Measurements from ENCODE around the gene KDM4B. TPM values are rescaled to one million over a fixed set of nuclear protein-coding genes. Genes with fewer than 3 reads are reported as not detected.

Gene KDM4B
- total and polyA plus RNA-seq, 4 experiments from 2014 or later, result 3.2 to 50.4 (median 29.9) TPM

DNA sequence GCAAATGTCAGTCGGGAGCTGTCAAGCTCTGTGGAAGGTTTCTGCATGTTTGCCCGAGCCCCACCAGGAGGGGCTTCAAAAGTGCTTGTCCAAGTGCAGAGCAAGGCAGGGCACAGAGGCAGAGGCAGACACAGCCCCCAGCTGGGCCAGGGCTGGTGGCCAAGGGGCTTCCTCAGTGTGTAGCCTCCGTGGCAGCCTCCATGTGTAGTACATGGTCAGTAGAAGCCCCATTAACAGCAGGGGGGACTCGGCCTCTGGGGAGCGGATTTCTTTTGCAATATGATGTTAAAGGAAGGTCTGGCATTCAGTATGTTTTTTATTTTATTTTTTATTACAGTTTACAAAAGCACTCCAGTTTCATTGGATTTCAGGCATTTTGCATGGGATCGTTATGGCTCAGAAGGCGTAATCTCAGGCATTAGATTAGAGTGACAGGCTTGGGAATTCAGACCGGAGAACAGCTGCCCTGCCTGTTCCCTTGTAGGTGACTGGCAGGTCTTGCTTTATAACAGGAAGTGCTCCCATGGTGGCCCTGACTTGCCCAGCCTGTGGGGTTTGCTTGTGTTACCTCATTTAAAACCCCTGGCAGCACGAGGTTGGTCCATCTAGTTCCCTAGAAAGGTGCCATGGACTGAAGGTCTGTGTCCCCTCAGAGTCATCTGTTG, 129.2 kb downstream of the KDM4B start:
- no peaks in the 10 kb centered on the region for H3K27me3 Mint-ChIP-seq
- Histone ChIP-seq H3K27me3 (ENCODE audit: insufficient read depth, low read length) (no peaks in the 10 kb centered on the region), H3K4me3 (ENCODE audit: low read length in 2 of 2) (no peak overlapping the region), H3K4me1 (ENCODE audit: insufficient read depth, low read length) (no peaks in the 10 kb centered on the region), H3K9me3 (ENCODE audit: control insufficient read depth in 1 of 2, low read length in 2 of 2) (peaks cover 0 to 14% of the 10 kb centered on the region in 2 donors), H3K36me3 (ENCODE audit: insufficient read depth, low read length) (no peaks in the 10 kb centered on the region), H3K27ac (ENCODE audit: low read depth, low read length) (no peak overlapping the region)
- ChIA-PET CTCF (ENCODE audit: partially characterized antibody) (no interaction called here), POLR2A (ENCODE audit: partially characterized antibody) (no interaction called here)
- peaks cover 0 to 36% (median 20%) of the 10 kb centered on the region in 8 donors for H3K9me3 Mint-ChIP-seq
- H3K4me1 Mint-ChIP-seq, result peaks cover 0 to 2% (median 0%) of the 10 kb centered on the region in 4 donors
- intact Hi-C loops (cut with micrococcal nuclease), result no loop called here
- DNase-seq, result no peak
- H3K36me3 Mint-ChIP-seq, result peaks cover 32 to 48% of the 10 kb centered on the region in 2 donors
- no peak overlapping the region for H3K4me3 Mint-ChIP-seq
- no peak overlapping the region for H3K27ac Mint-ChIP-seq

DNA sequence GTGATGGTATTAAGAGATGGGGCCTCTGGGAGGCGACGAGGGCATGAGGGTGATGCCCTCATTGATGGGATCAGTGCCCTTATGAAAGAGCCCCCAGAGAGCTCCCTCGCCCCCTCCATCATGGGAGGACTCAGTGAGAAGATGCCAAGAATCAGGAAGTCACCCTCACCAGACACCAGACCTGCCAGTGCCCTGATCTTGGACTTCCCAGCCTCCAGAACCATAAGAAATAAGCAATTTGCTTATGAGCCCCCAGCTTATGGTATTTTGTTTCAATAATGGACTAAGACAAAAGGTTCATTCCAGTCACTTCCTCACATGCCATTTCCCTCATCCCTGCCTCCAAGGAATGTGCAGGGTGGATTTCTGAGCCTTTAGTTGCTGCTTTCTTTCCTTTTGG, 129.7 kb downstream of the KDM4B start:
- H3K9me3 Mint-ChIP-seq, result peaks cover 0 to 36% (median 20%) of the 10 kb centered on the region in 8 donors
- intact Hi-C loops (cut with micrococcal nuclease), result no loop called here
- ChIA-PET POLR2A (ENCODE audit: partially characterized antibody) (no interaction called here), CTCF (ENCODE audit: partially characterized antibody) (no interaction called here)
- peaks cover 32 to 48% of the 10 kb centered on the region in 2 donors for H3K36me3 Mint-ChIP-seq
- Histone ChIP-seq H3K4me3 (ENCODE audit: low read length in 2 of 2) (no peak overlapping the region), H3K4me1 (ENCODE audit: insufficient read depth, low read length) (no peaks in the 10 kb centered on the region), H3K9me3 (ENCODE audit: control insufficient read depth in 1 of 2, low read length in 2 of 2) (peaks cover 0 to 14% of the 10 kb centered on the region in 2 donors), H3K27ac (ENCODE audit: low read depth, low read length) (no peak overlapping the region), H3K27me3 (ENCODE audit: insufficient read depth, low read length) (no peaks in the 10 kb centered on the region), H3K36me3 (ENCODE audit: insufficient read depth, low read length) (no peaks in the 10 kb centered on the region)
- H3K27ac Mint-ChIP-seq, result no peak overlapping the region
- no peak overlapping the region for H3K4me3 Mint-ChIP-seq
- H3K27me3 Mint-ChIP-seq, result no peaks in the 10 kb centered on the region
- H3K4me1 Mint-ChIP-seq, result peaks cover 0 to 2% (median 0%) of the 10 kb centered on the region in 4 donors
- DNase-seq, result no peak

DNA sequence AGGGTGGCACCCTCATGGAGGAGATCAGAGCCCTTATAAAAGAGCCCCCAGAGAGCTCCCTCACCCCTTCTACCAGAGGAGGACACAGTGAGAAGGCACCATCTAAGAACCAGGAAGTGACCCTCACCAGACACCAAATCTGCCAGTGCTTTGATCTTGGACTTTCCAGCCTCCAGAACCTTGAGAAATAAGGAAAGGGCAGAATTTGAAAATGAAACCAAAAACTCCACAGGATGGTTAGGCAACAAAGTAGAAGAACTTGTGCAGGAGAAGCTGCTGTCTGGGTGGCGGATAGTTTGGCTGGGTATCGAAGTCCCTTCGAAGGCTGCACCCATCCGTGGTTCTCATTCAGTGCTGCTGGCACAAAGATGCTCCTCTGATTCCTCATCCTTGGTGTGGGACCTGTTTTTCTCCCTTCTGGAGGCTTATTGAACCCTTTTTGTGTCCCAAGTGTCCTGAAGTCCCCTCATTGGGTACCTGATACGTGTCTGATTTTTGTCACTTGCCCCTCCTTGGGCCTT, 130.8 kb downstream of the KDM4B start:
- Mint-ChIP-seq H3K9me3 (peaks cover 0 to 36% (median 20%) of the 10 kb centered on the region in 8 donors), H3K27ac (peak overlapping the region in 2 of 7 donors; percentile 13 to 51), H3K36me3 (peaks cover 32 to 48% of the 10 kb centered on the region in 2 donors), H3K4me3 (no peak overlapping the region), H3K4me1 (peaks cover 0 to 2% (median 0%) of the 10 kb centered on the region in 4 donors), H3K27me3 (no peaks in the 10 kb centered on the region)
- Histone ChIP-seq H3K9me3 (ENCODE audit: control insufficient read depth in 1 of 2, low read length in 2 of 2) (peaks cover 0 to 14% of the 10 kb centered on the region in 2 donors), H3K27ac (ENCODE audit: low read depth, low read length) (no peak overlapping the region), H3K4me1 (ENCODE audit: insufficient read depth, low read length) (no peaks in the 10 kb centered on the region), H3K36me3 (ENCODE audit: insufficient read depth, low read length) (no peaks in the 10 kb centered on the region), H3K4me3 (ENCODE audit: low read length in 2 of 2) (no peak overlapping the region), H3K27me3 (ENCODE audit: insufficient read depth, low read length) (no peaks in the 10 kb centered on the region)
- DNase-seq, result no peak
- ChIA-PET POLR2A (ENCODE audit: partially characterized antibody) (no interaction called here), CTCF (ENCODE audit: partially characterized antibody) (no interaction called here)
- intact Hi-C loops (cut with micrococcal nuclease), result no loop called here

DNA sequence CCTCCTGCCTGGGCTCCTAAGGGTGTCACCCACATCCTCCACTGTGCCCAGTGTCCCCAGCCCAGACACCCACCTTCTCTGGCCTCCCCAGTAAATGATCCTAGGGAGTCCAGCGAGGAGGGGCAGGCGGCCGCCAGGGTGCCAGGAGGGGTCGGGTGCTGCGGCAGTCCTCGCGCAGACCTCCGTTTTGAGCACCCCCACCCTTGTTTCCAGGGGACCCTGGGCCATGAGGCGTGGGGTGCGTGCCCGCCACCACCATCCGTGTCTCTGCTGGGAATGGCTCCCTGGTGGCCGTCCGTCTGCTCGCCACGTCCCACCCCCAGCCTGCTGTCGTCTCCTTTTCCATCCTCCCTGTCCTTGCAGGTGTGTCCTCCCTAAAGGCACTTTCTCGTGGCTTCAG, 133.0 kb downstream of the KDM4B start:
- no peaks in the 10 kb centered on the region for H3K27me3 ChIP-seq (ENCODE audit: insufficient read depth, low read length)
- POLR2A ChIA-PET (ENCODE audit: partially characterized antibody), result no interaction called here
- no peaks in the 10 kb centered on the region for H3K4me1 ChIP-seq (ENCODE audit: insufficient read depth, low read length)
- CTCF ChIA-PET (ENCODE audit: partially characterized antibody), result no interaction called here
- peaks cover 0 to under 1% (median 0%) of the 10 kb centered on the region in 4 donors for H3K4me1 Mint-ChIP-seq
- peaks cover 4% of the 10 kb centered on the region for H3K36me3 ChIP-seq (ENCODE audit: insufficient read depth, low read length)
- H3K36me3 Mint-ChIP-seq, result peaks cover 34 to 47% of the 10 kb centered on the region in 2 donors
- H3K4me3 ChIP-seq (ENCODE audit: low read length in 2 of 2), result no peak overlapping the region
- DNase-seq, result no peak
- no peak overlapping the region for H3K27ac ChIP-seq (ENCODE audit: low read depth, low read length)
- H3K27me3 Mint-ChIP-seq, result no peaks in the 10 kb centered on the region
- H3K9me3 Mint-ChIP-seq, result peaks cover 0 to 32% (median 20%) of the 10 kb centered on the region in 8 donors
- intact Hi-C loops (cut with micrococcal nuclease), result no loop called here
- H3K27ac Mint-ChIP-seq, result no peak overlapping the region
- no peak overlapping the region for H3K4me3 Mint-ChIP-seq
- peaks cover 0 to 14% of the 10 kb centered on the region in 2 donors for H3K9me3 ChIP-seq (ENCODE audit: control insufficient read depth in 1 of 2, low read length in 2 of 2)

DNA sequence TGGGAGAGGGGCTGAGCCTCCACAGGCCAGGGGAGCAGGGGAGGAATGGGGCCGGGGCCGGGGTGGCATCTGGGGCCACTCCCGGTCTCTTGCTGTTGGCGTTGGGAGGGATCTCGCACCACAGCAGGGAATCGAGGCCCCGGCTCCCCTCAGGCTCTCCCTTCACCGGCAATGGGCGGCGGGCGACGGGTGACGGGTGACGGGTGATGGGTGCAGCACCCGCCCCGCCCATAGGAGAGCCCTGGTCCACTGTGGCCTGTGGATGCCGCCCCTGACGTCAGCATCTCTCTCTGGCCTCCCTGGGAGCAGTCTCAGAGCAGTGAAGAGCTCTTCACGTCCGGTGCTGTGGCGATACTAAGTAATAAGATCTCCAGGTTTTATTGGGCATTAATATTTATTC, 133.6 kb downstream of the KDM4B start:
- Histone ChIP-seq H3K36me3 (ENCODE audit: insufficient read depth, low read length) (peaks cover 5% of the 10 kb centered on the region), H3K4me3 (ENCODE audit: low read length in 2 of 2) (no peak overlapping the region), H3K4me1 (ENCODE audit: insufficient read depth, low read length) (no peaks in the 10 kb centered on the region), H3K9me3 (ENCODE audit: control insufficient read depth in 1 of 2, low read length in 2 of 2) (peaks cover 0 to 14% of the 10 kb centered on the region in 2 donors), H3K27me3 (ENCODE audit: insufficient read depth, low read length) (no peaks in the 10 kb centered on the region), H3K27ac (ENCODE audit: low read depth, low read length) (no peak overlapping the region)
- no peak overlapping the region for H3K4me3 Mint-ChIP-seq
- no peaks in the 10 kb centered on the region for H3K27me3 Mint-ChIP-seq
- CTCF ChIA-PET (ENCODE audit: partially characterized antibody), result no interaction called here
- POLR2A ChIA-PET (ENCODE audit: partially characterized antibody), result no interaction called here
- peaks cover 0 to 30% (median 20%) of the 10 kb centered on the region in 8 donors for H3K9me3 Mint-ChIP-seq
- no peaks in the 10 kb centered on the region for H3K4me1 Mint-ChIP-seq
- DNase-seq, result peak in 1 of 5 donors; percentile 13
- intact Hi-C loops (cut with micrococcal nuclease), result no loop called here
- H3K36me3 Mint-ChIP-seq, result peaks cover 28 to 40% of the 10 kb centered on the region in 2 donors
- no peak overlapping the region for H3K27ac Mint-ChIP-seq

DNA sequence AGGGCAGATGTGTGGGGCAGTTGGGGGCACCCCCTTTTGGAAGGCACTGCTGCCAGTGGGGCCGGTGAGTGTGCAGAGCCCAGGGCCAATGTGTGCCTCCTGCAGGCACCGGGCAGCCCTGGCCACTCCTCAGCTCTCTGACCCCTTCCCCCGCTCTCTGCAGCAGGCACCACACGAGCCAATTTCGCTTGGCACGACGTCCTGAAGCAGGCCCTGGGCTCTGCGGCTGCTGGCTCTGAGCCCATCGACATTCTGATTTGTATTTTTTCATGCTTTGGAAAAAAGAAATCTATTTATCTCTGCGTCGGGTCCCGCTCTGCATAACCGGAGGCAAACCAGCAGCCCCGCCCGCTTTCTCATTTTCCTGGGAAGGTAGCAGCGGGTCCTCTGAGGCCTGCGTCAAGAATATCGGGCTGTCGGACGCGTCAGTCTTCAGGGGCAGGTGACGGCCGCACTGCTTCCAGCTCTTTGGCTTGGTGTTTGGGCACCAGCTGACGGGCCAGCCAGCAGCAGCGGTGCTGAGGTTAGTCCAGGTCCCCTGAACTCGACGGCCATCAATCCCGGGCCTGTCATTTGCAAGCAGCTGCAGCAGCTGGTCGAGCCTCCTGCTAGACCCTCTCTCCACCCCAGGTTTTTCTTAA, 134.3 kb downstream of the KDM4B start:
- Histone ChIP-seq H3K27me3 (ENCODE audit: insufficient read depth, low read length) (no peaks in the 10 kb centered on the region), H3K36me3 (ENCODE audit: insufficient read depth, low read length) (peaks cover 5% of the 10 kb centered on the region), H3K27ac (ENCODE audit: low read depth, low read length) (no peak overlapping the region), H3K9me3 (ENCODE audit: control insufficient read depth in 1 of 2, low read length in 2 of 2) (peaks cover 0 to 13% of the 10 kb centered on the region in 2 donors), H3K4me1 (ENCODE audit: insufficient read depth, low read length) (no peaks in the 10 kb centered on the region), H3K4me3 (ENCODE audit: low read length in 2 of 2) (no peak overlapping the region)
- DNase-seq, result peak in 1 of 5 donors; percentile 26
- Mint-ChIP-seq H3K4me1 (no peaks in the 10 kb centered on the region), H3K36me3 (peaks cover 27 to 34% of the 10 kb centered on the region in 2 donors), H3K4me3 (no peak overlapping the region), H3K9me3 (peaks cover 0 to 24% (median 17%) of the 10 kb centered on the region in 8 donors), H3K27me3 (no peaks in the 10 kb centered on the region), H3K27ac (no peak overlapping the region)
- intact Hi-C loops (cut with micrococcal nuclease), result no loop called here
- ChIA-PET CTCF (ENCODE audit: partially characterized antibody) (no interaction called here), POLR2A (ENCODE audit: partially characterized antibody) (no interaction called here)

- Histone ChIP-seq H3K4me3 (ENCODE audit: low read length in 2 of 2) (no peak overlapping the region), H3K36me3 (ENCODE audit: insufficient read depth, low read length) (peaks cover 5% of the 10 kb centered on the region), H3K27me3 (ENCODE audit: insufficient read depth, low read length) (no peaks in the 10 kb centered on the region), H3K27ac (ENCODE audit: low read depth, low read length) (no peak overlapping the region), H3K9me3 (ENCODE audit: control insufficient read depth in 1 of 2, low read length in 2 of 2) (peaks cover 0 to 6% of the 10 kb centered on the region in 2 donors), H3K4me1 (ENCODE audit: insufficient read depth, low read length) (no peaks in the 10 kb centered on the region)
- H3K27ac Mint-ChIP-seq, result no peak overlapping the region
- ChIA-PET POLR2A (ENCODE audit: partially characterized antibody) (interaction anchor here (1.1 kb wide), 1 partner anchor 26 kb away, joined by 3 read pairs; no protein-coding TSS in a partner anchor), CTCF (ENCODE audit: partially characterized antibody) (interaction anchor here (0.7 kb wide), 1 partner anchor 41 kb away, joined by 3 read pairs; no protein-coding TSS in a partner anchor)
- intact Hi-C loops (cut with micrococcal nuclease), result no loop called here
- no peak overlapping the region for H3K4me3 Mint-ChIP-seq
- H3K36me3 Mint-ChIP-seq, result peaks cover 26% of the 10 kb centered on the region in 2 donors
- H3K9me3 Mint-ChIP-seq, result peaks cover 0 to 18% (median 12%) of the 10 kb centered on the region in 8 donors
- no peaks in the 10 kb centered on the region for H3K27me3 Mint-ChIP-seq
- no peaks in the 10 kb centered on the region for H3K4me1 Mint-ChIP-seq
- DNase-seq, result no peak
Observed at GRCh38 chr19:5103812-5104410, 135.0 kb downstream of the KDM4B start.

Measured in CD4-positive, alpha-beta memory T cell (primary cell).